ENCODE data around the gene PADI1.

PADI1 gene

DNA sequence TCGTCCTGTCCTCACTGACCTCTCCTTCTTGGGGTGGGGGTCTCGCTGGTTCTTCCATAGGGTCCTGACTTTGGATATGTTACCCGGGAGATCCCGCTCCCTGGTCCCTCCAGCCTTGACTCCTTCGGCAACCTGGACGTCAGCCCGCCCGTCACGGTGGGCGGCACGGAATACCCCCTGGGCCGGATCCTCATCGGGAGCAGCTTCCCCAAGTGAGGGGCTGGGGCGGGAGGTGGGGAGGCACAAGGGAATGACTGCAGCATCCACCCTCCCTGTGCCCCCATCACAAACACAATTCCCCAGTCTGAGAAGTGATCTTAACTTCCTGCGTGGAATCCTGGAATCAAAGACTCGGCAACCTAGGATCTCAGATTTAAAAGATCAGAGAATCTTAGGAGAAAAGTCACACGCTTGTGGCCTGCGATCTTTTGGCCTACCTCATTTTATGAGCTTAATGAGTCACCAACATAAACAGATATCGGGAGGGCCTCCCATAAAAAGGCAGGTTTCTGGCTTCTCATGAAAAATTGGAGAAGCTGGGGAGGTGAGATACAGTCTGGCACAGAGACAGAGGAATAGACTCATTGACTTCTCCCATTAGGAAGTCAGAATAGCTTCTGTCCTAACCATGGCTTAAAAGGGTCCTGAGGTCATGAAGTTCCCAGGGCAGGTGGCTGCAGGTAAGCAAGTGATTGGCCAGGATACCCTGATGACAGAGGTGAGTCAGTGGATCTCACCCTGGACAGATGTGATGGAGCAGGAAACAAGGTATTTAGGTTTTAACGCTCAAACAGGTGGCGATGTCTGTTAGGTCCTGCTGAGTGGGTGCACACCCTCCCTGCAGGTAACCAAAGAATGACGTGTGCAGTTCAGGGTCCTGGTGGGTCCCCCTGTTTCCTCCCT is 28.1 kb downstream of the PADI1 start (continued):
- TF ChIP-seq, protein P1, sequence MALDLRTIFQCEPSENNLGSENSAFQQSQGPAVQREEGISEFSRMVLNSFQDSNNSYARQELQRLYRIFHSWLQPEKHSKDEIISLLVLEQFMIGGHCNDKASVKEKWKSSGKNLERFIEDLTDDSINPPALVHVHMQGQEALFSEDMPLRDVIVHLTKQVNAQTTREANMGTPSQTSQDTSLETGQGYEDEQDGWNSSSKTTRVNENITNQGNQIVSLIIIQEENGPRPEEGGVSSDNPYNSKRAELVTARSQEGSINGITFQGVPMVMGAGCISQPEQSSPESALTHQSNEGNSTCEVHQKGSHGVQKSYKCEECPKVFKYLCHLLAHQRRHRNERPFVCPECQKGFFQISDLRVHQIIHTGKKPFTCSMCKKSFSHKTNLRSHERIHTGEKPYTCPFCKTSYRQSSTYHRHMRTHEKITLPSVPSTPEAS (tag by site-specific recombination; IDR thresholded peaks at IDR 0.05) = no peak
- TF ChIP-seq ZNF48 (tag by site-specific recombination; IDR thresholded peaks at IDR 0.05) (no peak), ZNF549 (tag by site-specific recombination; IDR thresholded peaks at IDR 0.05) (no peak), ZNF366 (tag by site-specific recombination; conservative IDR thresholded peaks at IDR 0.05) (peak; percentile 96), ZNF175 (tag by site-specific recombination; IDR thresholded peaks at IDR 0.05) (no peak), ZEB2 (tag by site-specific recombination; IDR thresholded peaks at IDR 0.05) (peak; percentile 83), ZNF514 (tag by site-specific recombination; IDR thresholded peaks at IDR 0.05) (no peak), ZFP3 (tag by site-specific recombination; IDR thresholded peaks at IDR 0.05; ENCODE audit: low read depth) (no peak), ZNF239 (tag by site-specific recombination; IDR thresholded peaks at IDR 0.05) (no peak), ZNF677 (tag by site-specific recombination; IDR thresholded peaks at IDR 0.05) (no peak), YY1 (tag by site-specific recombination; IDR thresholded peaks at IDR 0.05) (no peak), ZNF416 (tag by site-specific recombination; IDR thresholded peaks at IDR 0.05) (no peak), ZFP37 (tag by site-specific recombination; IDR thresholded peaks at IDR 0.05) (no peak), ZNF544 (tag by site-specific recombination; IDR thresholded peaks at IDR 0.05) (no peak), ZSCAN30 (tag by site-specific recombination; IDR thresholded peaks at IDR 0.05) (peak; percentile 72), ZNF558 (tag by site-specific recombination; IDR thresholded peaks at IDR 0.05) (no peak; the same call in 1 of the 2 replicates)
- TF ChIP-seq, protein P2, sequence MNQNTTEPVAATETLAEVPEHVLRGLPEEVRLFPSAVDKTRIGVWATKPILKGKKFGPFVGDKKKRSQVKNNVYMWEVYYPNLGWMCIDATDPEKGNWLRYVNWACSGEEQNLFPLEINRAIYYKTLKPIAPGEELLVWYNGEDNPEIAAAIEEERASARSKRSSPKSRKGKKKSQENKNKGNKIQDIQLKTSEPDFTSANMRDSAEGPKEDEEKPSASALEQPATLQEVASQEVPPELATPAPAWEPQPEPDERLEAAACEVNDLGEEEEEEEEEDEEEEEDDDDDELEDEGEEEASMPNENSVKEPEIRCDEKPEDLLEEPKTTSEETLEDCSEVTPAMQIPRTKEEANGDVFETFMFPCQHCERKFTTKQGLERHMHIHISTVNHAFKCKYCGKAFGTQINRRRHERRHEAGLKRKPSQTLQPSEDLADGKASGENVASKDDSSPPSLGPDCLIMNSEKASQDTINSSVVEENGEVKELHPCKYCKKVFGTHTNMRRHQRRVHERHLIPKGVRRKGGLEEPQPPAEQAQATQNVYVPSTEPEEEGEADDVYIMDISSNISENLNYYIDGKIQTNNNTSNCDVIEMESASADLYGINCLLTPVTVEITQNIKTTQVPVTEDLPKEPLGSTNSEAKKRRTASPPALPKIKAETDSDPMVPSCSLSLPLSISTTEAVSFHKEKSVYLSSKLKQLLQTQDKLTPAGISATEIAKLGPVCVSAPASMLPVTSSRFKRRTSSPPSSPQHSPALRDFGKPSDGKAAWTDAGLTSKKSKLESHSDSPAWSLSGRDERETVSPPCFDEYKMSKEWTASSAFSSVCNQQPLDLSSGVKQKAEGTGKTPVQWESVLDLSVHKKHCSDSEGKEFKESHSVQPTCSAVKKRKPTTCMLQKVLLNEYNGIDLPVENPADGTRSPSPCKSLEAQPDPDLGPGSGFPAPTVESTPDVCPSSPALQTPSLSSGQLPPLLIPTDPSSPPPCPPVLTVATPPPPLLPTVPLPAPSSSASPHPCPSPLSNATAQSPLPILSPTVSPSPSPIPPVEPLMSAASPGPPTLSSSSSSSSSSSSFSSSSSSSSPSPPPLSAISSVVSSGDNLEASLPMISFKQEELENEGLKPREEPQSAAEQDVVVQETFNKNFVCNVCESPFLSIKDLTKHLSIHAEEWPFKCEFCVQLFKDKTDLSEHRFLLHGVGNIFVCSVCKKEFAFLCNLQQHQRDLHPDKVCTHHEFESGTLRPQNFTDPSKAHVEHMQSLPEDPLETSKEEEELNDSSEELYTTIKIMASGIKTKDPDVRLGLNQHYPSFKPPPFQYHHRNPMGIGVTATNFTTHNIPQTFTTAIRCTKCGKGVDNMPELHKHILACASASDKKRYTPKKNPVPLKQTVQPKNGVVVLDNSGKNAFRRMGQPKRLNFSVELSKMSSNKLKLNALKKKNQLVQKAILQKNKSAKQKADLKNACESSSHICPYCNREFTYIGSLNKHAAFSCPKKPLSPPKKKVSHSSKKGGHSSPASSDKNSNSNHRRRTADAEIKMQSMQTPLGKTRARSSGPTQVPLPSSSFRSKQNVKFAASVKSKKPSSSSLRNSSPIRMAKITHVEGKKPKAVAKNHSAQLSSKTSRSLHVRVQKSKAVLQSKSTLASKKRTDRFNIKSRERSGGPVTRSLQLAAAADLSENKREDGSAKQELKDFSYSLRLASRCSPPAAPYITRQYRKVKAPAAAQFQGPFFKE (tag by site-specific recombination; IDR thresholded peaks at IDR 0.05; ENCODE audit: borderline replicate concordance) = no peak
- TF ChIP-seq, protein P3, sequence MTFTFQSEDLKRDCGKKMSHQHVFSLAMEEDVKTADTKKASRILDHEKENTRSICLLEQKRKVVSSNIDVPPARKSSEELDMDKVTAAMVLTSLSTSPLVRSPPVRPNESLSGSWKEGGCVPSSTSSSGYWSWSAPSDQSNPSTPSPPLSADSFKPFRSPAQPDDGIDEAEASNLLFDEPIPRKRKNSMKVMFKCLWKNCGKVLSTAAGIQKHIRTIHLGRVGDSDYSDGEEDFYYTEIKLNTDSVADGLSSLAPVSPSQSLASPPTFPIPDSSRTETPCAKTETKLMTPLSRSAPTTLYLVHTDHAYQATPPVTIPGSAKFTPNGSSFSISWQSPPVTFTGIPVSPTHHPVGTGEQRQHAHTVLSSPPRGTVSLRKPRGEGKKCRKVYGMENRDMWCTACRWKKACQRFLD (tag by site-specific recombination; IDR thresholded peaks at IDR 0.05) = no peak
- TF ChIP-seq, protein P4, sequence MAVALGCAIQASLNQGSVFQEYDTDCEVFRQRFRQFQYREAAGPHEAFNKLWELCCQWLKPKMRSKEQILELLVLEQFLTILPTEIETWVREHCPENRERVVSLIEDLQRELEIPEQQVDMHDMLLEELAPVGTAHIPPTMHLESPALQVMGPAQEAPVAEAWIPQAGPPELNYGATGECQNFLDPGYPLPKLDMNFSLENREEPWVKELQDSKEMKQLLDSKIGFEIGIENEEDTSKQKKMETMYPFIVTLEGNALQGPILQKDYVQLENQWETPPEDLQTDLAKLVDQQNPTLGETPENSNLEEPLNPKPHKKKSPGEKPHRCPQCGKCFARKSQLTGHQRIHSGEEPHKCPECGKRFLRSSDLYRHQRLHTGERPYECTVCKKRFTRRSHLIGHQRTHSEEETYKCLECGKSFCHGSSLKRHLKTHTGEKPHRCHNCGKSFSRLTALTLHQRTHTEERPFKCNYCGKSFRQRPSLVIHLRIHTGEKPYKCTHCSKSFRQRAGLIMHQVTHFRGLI (tag by site-specific recombination; IDR thresholded peaks at IDR 0.05) = no peak
- TF ChIP-seq, protein P5, sequence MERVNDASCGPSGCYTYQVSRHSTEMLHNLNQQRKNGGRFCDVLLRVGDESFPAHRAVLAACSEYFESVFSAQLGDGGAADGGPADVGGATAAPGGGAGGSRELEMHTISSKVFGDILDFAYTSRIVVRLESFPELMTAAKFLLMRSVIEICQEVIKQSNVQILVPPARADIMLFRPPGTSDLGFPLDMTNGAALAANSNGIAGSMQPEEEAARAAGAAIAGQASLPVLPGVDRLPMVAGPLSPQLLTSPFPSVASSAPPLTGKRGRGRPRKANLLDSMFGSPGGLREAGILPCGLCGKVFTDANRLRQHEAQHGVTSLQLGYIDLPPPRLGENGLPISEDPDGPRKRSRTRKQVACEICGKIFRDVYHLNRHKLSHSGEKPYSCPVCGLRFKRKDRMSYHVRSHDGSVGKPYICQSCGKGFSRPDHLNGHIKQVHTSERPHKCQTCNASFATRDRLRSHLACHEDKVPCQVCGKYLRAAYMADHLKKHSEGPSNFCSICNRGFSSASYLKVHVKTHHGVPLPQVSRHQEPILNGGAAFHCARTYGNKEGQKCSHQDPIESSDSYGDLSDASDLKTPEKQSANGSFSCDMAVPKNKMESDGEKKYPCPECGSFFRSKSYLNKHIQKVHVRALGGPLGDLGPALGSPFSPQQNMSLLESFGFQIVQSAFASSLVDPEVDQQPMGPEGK (tag by site-specific recombination; IDR thresholded peaks at IDR 0.05) = peak; percentile 48
- TF ChIP-seq, protein P6, sequence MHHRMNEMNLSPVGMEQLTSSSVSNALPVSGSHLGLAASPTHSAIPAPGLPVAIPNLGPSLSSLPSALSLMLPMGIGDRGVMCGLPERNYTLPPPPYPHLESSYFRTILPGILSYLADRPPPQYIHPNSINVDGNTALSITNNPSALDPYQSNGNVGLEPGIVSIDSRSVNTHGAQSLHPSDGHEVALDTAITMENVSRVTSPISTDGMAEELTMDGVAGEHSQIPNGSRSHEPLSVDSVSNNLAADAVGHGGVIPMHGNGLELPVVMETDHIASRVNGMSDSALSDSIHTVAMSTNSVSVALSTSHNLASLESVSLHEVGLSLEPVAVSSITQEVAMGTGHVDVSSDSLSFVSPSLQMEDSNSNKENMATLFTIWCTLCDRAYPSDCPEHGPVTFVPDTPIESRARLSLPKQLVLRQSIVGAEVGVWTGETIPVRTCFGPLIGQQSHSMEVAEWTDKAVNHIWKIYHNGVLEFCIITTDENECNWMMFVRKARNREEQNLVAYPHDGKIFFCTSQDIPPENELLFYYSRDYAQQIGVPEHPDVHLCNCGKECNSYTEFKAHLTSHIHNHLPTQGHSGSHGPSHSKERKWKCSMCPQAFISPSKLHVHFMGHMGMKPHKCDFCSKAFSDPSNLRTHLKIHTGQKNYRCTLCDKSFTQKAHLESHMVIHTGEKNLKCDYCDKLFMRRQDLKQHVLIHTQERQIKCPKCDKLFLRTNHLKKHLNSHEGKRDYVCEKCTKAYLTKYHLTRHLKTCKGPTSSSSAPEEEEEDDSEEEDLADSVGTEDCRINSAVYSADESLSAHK (tag by site-specific recombination; IDR thresholded peaks at IDR 0.05) = peak; percentile 78
- TF ChIP-seq, protein P7, sequence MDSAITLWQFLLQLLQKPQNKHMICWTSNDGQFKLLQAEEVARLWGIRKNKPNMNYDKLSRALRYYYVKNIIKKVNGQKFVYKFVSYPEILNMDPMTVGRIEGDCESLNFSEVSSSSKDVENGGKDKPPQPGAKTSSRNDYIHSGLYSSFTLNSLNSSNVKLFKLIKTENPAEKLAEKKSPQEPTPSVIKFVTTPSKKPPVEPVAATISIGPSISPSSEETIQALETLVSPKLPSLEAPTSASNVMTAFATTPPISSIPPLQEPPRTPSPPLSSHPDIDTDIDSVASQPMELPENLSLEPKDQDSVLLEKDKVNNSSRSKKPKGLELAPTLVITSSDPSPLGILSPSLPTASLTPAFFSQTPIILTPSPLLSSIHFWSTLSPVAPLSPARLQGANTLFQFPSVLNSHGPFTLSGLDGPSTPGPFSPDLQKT (IDR thresholded peaks at IDR 0.05; ENCODE audit: borderline replicate concordance, low read depth, low read length) = no peak

Data from HEK293 (cell line).